ENCODE results near the gene KIAA1671. TPM values are rescaled to one million over a fixed set of nuclear protein-coding genes. Genes with fewer than 3 reads are reported as not detected.

KIAA1671 gene
- total and polyA plus RNA-seq, 2 of the 4 experiments (the other 2 are of a cell fraction): 0.02 TPM; not detected in 1

- 29% methylated on average over 1 of the region's 8 CpGs; no CpG with 5 or more reads in 1 of the 2 experiments for WGBS, 2 experiments (ENCODE audit: extremely low coverage in 2 of 2, insufficient read length in 1 of 2)
- Histone ChIP-seq H3K4me2 (ENCODE audit: low read depth, low read length) (no peak overlapping the region), H3K27ac (ENCODE audit: insufficient read depth, low read length) (no peak overlapping the region), H3K4me3 (ENCODE audit: insufficient read depth, low read depth, low read length) (no peak overlapping the region), H2AFZ (replicated peaks; ENCODE audit: low read length, poor library complexity) (peak overlapping the region; percentile 21), H2BK15ac (ENCODE audit: low read depth, low read length) (no peak overlapping the region), H3K9me1 (ENCODE audit: insufficient read depth, low read length) (no peaks in the 10 kb centered on the region), H2BK120ac (ENCODE audit: low read depth, low read length) (no peak overlapping the region), H4K91ac (ENCODE audit: insufficient read depth, low read depth, low read length) (no peak overlapping the region), H3K27me3 (ENCODE audit: control insufficient read depth, insufficient read depth, low read length) (no peaks in the 10 kb centered on the region), H3K4ac (ENCODE audit: low read depth, low read length) (no peak overlapping the region), H2BK5ac (ENCODE audit: low read depth, low read length, poor library complexity, severe bottlenecking) (no peak overlapping the region), H4K5ac (ENCODE audit: low read depth, low read length) (no peak overlapping the region), H4K20me1 (ENCODE audit: insufficient read depth, low read length) (no peaks in the 10 kb centered on the region), H3K9me3 (ENCODE audit: control insufficient read depth, insufficient read depth, low read length) (no peaks in the 10 kb centered on the region), H2AK5ac (ENCODE audit: low read depth, low read length) (no peak overlapping the region), H3K79me1 (ENCODE audit: low read depth in 1 of 2, low read length in 2 of 2) (no peaks in the 10 kb centered on the region), H3K9ac (ENCODE audit: low read depth, low read length) (no peak overlapping the region), H4K8ac (ENCODE audit: low read depth in 2 of 2, low read length in 2 of 2) (no peak overlapping the region), H3K14ac (replicated peaks; ENCODE audit: low read depth, low read length) (no peak overlapping the region), H3K56ac (ENCODE audit: extremely low read depth, insufficient read depth, low read length) (no peak overlapping the region), H3K4me1 (ENCODE audit: control insufficient read depth, insufficient read depth, low read length) (no peaks in the 10 kb centered on the region), H3K18ac (ENCODE audit: low read depth, low read length) (no peak overlapping the region), H3K23ac (ENCODE audit: low read depth, low read length) (no peak overlapping the region), H2AK9ac (replicated peaks; ENCODE audit: low read depth, low read length, poor library complexity) (no peak overlapping the region), H3K36me3 (ENCODE audit: control insufficient read depth, insufficient read depth, low read length) (no peaks in the 10 kb centered on the region), H2BK20ac (ENCODE audit: low read depth, low read length) (no peak overlapping the region)
- ATAC-seq (ENCODE audit: low read depth): no peak
- in situ Hi-C loops (cut with MboI; ENCODE audit: low sequenced_read_pairs): no loop called here
- ChIA-PET POLR2A (ENCODE audit: unreplicated experiment) (interaction anchor here (0.7 kb wide), 1 partner anchor 284 kb away, joined by 4 read pairs; no protein-coding TSS in a partner anchor), CTCF (interaction anchor here (2.1 kb wide), 1 partner anchor 13 kb away, joined by 6 read pairs; no protein-coding TSS in a partner anchor)
- dilution Hi-C loops (cut with HindIII; ENCODE audit: low sequenced_read_pairs, unreplicated experiment): no loop called here
- no peak for TF ChIP-seq ELK1 (IDR thresholded peaks at IDR 0.05; ENCODE audit: borderline replicate concordance, low read depth, low read length)
- TF ChIP-seq POLR2A (IDR thresholded peaks at IDR 0.05; ENCODE audit: low read depth, low read length): no peak
- TF ChIP-seq SMC3 (IDR thresholded peaks at IDR 0.05; ENCODE audit: low read depth, low read length): no peak
- no peak for TF ChIP-seq RAD21 (IDR thresholded peaks at IDR 0.05; ENCODE audit: low read length)
- no peak for TF ChIP-seq CHD1 (IDR thresholded peaks at IDR 0.05; ENCODE audit: low read depth, low read length)
- no peak for TF ChIP-seq RCOR1 (IDR thresholded peaks at IDR 0.05; ENCODE audit: insufficient replicate concordance, low read length)
- no peak for TF ChIP-seq MXI1 (IDR thresholded peaks at IDR 0.05; ENCODE audit: borderline replicate concordance, low read depth, low read length)
- no peak for TF ChIP-seq FOS (IDR thresholded peaks at IDR 0.05; ENCODE audit: low read depth, low read length)
- no peak for TF ChIP-seq MAZ (IDR thresholded peaks at IDR 0.05; ENCODE audit: borderline replicate concordance, low read depth, low read length)
- TF ChIP-seq CEBPB (IDR thresholded peaks at IDR 0.05; ENCODE audit: low read depth, low read length): no peak
- no peak for TF ChIP-seq BHLHE40 (IDR thresholded peaks at IDR 0.05; ENCODE audit: low read depth, low read length)
- TF ChIP-seq NFE2L2 (IDR thresholded peaks at IDR 0.05; ENCODE audit: low read depth, low read length): no peak
- TF ChIP-seq USF2 (IDR thresholded peaks at IDR 0.05; ENCODE audit: low read depth, low read length): no peak
- no TSS peak for BruUV-seq (replicated peaks)
- intact Hi-C loops (cut with micrococcal nuclease): no loop called here
- DNase-seq: no peak
Observed at GRCh38 chr22:25061605-25062376, 109.3 kb downstream of the KIAA1671 start.
